Measurements from ENCODE around the gene NAV2.
A peak's percentile ranks its signal among the peaks of the same experiment; 100 is the strongest.

Gene NAV2

GRCh38 chr11:19777377-19778102, 64.9 kb downstream of the NAV2 start:
- Histone ChIP-seq H3K27ac (no peak overlapping the region), H3K4me3 (no peak overlapping the region), H3K9me3 (ENCODE audit: low read depth, low read length) (no peaks in the 10 kb centered on the region), H3K36me3 (ENCODE audit: insufficient read depth, low read length) (no peaks in the 10 kb centered on the region), H3K9ac (ENCODE audit: insufficient read length) (no peak overlapping the region)
- TF ChIP-seq EZH2 (IDR thresholded peaks at IDR 0.05) = peak; percentile 30
- no peak for TF ChIP-seq FOXP2 (optimal IDR thresholded peaks at IDR 0.05; ENCODE audit: control extremely low read depth, extremely low read length, insufficient read depth)
- DNase-seq (ENCODE audit: low read depth, low spot score) = no peak

- no peak for DNase-seq (ENCODE audit: low read depth, low spot score)
- Histone ChIP-seq H3K4me3 (no peak overlapping the region), H3K36me3 (ENCODE audit: insufficient read depth, low read length) (no peaks in the 10 kb centered on the region), H3K27ac (no peak overlapping the region), H3K9me3 (ENCODE audit: low read depth, low read length) (no peaks in the 10 kb centered on the region), H3K9ac (ENCODE audit: insufficient read length) (no peak overlapping the region)
- TF ChIP-seq POLR2AphosphoS5 (IDR thresholded peaks at IDR 0.05; ENCODE audit: borderline replicate concordance, low read depth, low read length) (no peak), FOXP2 (optimal IDR thresholded peaks at IDR 0.05; ENCODE audit: control extremely low read depth, extremely low read length, insufficient read depth) (no peak), EZH2 (IDR thresholded peaks at IDR 0.05) (no peak)
These were observed 67.1 kb downstream of the NAV2 start for GRCh38 chr11:19779740-19780139.

- no peaks in the 10 kb centered on the region for H3K9me3 ChIP-seq (ENCODE audit: low read depth, low read length)
- no peaks in the 10 kb centered on the region for H3K36me3 ChIP-seq (ENCODE audit: insufficient read depth, low read length)
- no peak for DNase-seq (ENCODE audit: low read depth, low spot score)
- no peak overlapping the region for H3K27ac ChIP-seq
- no peak overlapping the region for H3K4me3 ChIP-seq
- no peak overlapping the region for H3K9ac ChIP-seq (ENCODE audit: insufficient read length)
- no peak for TF ChIP-seq POLR2AphosphoS5 (IDR thresholded peaks at IDR 0.05; ENCODE audit: borderline replicate concordance, low read depth, low read length)
These were observed 68.7 kb downstream of the NAV2 start for GRCh38 chr11:19781351-19781750.

GRCh38 chr11:19785265-19785664, 72.6 kb downstream of the NAV2 start:
- DNase-seq (ENCODE audit: low read depth, low spot score) = no peak
- H3K36me3 ChIP-seq (ENCODE audit: insufficient read depth, low read length) = no peaks in the 10 kb centered on the region
- no peak overlapping the region for H3K4me3 ChIP-seq
- H3K27ac ChIP-seq = no peak overlapping the region
- no peak for TF ChIP-seq FOXP2 (optimal IDR thresholded peaks at IDR 0.05; ENCODE audit: control extremely low read depth, extremely low read length, insufficient read depth)
- H3K9me3 ChIP-seq (ENCODE audit: low read depth, low read length) = no peaks in the 10 kb centered on the region
- no peak overlapping the region for H3K9ac ChIP-seq (ENCODE audit: insufficient read length)

- Histone ChIP-seq H3K9me3 (ENCODE audit: low read depth, low read length) (no peaks in the 10 kb centered on the region), H3K4me3 (no peak overlapping the region), H3K36me3 (ENCODE audit: insufficient read depth, low read length) (no peaks in the 10 kb centered on the region), H3K9ac (ENCODE audit: insufficient read length) (no peak overlapping the region), H3K27ac (no peak overlapping the region)
- TF ChIP-seq FOXP2 (optimal IDR thresholded peaks at IDR 0.05; ENCODE audit: control extremely low read depth, extremely low read length, insufficient read depth) (no peak), POLR2AphosphoS5 (IDR thresholded peaks at IDR 0.05; ENCODE audit: borderline replicate concordance, low read depth, low read length) (no peak), EZH2 (IDR thresholded peaks at IDR 0.05) (no peak)
- DNase-seq (ENCODE audit: low read depth, low spot score) = no peak
These were observed 74.0 kb downstream of the NAV2 start for GRCh38 chr11:19786644-19787043.

GRCh38 chr11:19788435-19788834, 75.8 kb downstream of the NAV2 start:
- no peak for TF ChIP-seq FOXP2 (optimal IDR thresholded peaks at IDR 0.05; ENCODE audit: control extremely low read depth, extremely low read length, insufficient read depth)
- TF ChIP-seq EZH2 (IDR thresholded peaks at IDR 0.05) = no peak
- Histone ChIP-seq H3K9ac (ENCODE audit: insufficient read length) (no peak overlapping the region), H3K4me3 (no peak overlapping the region), H3K36me3 (ENCODE audit: insufficient read depth, low read length) (no peaks in the 10 kb centered on the region), H3K27ac (no peak overlapping the region), H3K9me3 (ENCODE audit: low read depth, low read length) (no peaks in the 10 kb centered on the region)
- DNase-seq (ENCODE audit: low read depth, low spot score) = no peak

GRCh38 chr11:19789245-19789644, 76.6 kb downstream of the NAV2 start:
- Histone ChIP-seq H3K4me3 (no peak overlapping the region), H3K36me3 (ENCODE audit: insufficient read depth, low read length) (no peaks in the 10 kb centered on the region), H3K27ac (no peak overlapping the region), H3K9ac (ENCODE audit: insufficient read length) (no peak overlapping the region), H3K9me3 (ENCODE audit: low read depth, low read length) (no peaks in the 10 kb centered on the region)
- no peak for TF ChIP-seq FOXP2 (optimal IDR thresholded peaks at IDR 0.05; ENCODE audit: control extremely low read depth, extremely low read length, insufficient read depth)
- peak; percentile 95 for TF ChIP-seq EZH2 (IDR thresholded peaks at IDR 0.05)
- no peak for DNase-seq (ENCODE audit: low read depth, low spot score)

GRCh38 chr11:19789835-19790710, 77.4 kb downstream of the NAV2 start:
- Histone ChIP-seq H3K36me3 (ENCODE audit: insufficient read depth, low read length) (no peaks in the 10 kb centered on the region), H3K9me3 (ENCODE audit: low read depth, low read length) (no peaks in the 10 kb centered on the region), H3K27ac (no peak overlapping the region), H3K9ac (ENCODE audit: insufficient read length) (no peak overlapping the region), H3K4me3 (no peak overlapping the region)
- TF ChIP-seq EZH2 (IDR thresholded peaks at IDR 0.05) (no peak), FOXP2 (optimal IDR thresholded peaks at IDR 0.05; ENCODE audit: control extremely low read depth, extremely low read length, insufficient read depth) (no peak), POLR2AphosphoS5 (IDR thresholded peaks at IDR 0.05; ENCODE audit: borderline replicate concordance, low read depth, low read length) (no peak)
- no peak for DNase-seq (ENCODE audit: low read depth, low spot score)

All from SK-N-MC (cell line).